GM13976 (cell line): ENCODE data around the gene BCL2A1.
"Not testable (repeated sequence)": the region's sequence is repeated elsewhere in the genome, so short reads cannot be mapped to it uniquely, and the experiment has no call there.

Experiments
- DNase-seq: peaks from one replicate; pipeline ENCODE4 v3.0.0; 2012; ENCODE audit warnings: low spot score
- CTCF ChIP-seq: IDR thresholded peaks from 2 replicates; pipeline ENCODE4 v1.5.1; 2012; ENCODE audit warnings: borderline replicate concordance, mild to moderate bottlenecking; ENCODE audit not compliant: insufficient read depth; ENCODE audit errors: extremely low read depth, missing control alignments, control extremely low read depth
- in situ Hi-C: fragments of 300-500 bp; cut with MboI; formaldehyde crosslinking; loops from one replicate; pipeline ENCODE4 v1.12.0; 2022; ENCODE audit warnings: low sequenced_read_pairs, mixed read lengths, inconsistent platforms; ENCODE audit not compliant: unreplicated experiment

Gene BCL2A1

GRCh38 chr15:79967298-79968182 lies 3.5 kb downstream of the BCL2A1 start:
- no peak for DNase-seq
- no peak for TF ChIP-seq CTCF
- in situ Hi-C loops = no loop called here

GRCh38 chr15:79966634-79967297 lies 4.2 kb downstream of the BCL2A1 start:
- TF ChIP-seq CTCF = no peak
- DNase-seq = no peak
- in situ Hi-C loops = no loop called here

GRCh38 chr15:79965846-79966630 lies 5.0 kb downstream of the BCL2A1 start:
- in situ Hi-C loops = no loop called here
- no peak for TF ChIP-seq CTCF
- no peak for DNase-seq

GRCh38 chr15:79964232-79964805 lies 6.7 kb downstream of the BCL2A1 start:
- DNase-seq = no peak
- no peak for TF ChIP-seq CTCF
- in situ Hi-C loops = no loop called here

GRCh38 chr15:79962921-79963320 lies 8.1 kb downstream of the BCL2A1 start:
- DNase-seq, in situ Hi-C loops: not testable (repeated sequence)

- no peak for TF ChIP-seq CTCF
- DNase-seq = no peak
- in situ Hi-C loops = no loop called here
These were observed 8.8 kb downstream of the BCL2A1 start for GRCh38 chr15:79962178-79962577.
